22Rv1 (cell line): Measurements from ENCODE around the gene LRRC14B.

Source experiments
- H3K27ac ChIP-seq: fragments of 450-650 bp; 2 replicates; pipeline ENCODE4 v1.5.1; 2017
- ZFX ChIP-seq: fragments of 450-650 bp; IDR thresholded peaks from 2 replicates; pipeline ENCODE4 v1.6.1; 2017; ENCODE audit warnings: antibody characterized with exemption, borderline replicate concordance
- TF ChIP-seq, protein P1 (sequence below): fragments of 450-650 bp; IDR thresholded peaks from 2 replicates; pipeline ENCODE4 v1.5.1; 2017; ENCODE audit warnings: mild to moderate bottlenecking

Gene LRRC14B

GRCh38 chr5:178110-178509, 13.2 kb upstream of the LRRC14B start:
- H3K27ac ChIP-seq, result no peak overlapping the region

DNA sequence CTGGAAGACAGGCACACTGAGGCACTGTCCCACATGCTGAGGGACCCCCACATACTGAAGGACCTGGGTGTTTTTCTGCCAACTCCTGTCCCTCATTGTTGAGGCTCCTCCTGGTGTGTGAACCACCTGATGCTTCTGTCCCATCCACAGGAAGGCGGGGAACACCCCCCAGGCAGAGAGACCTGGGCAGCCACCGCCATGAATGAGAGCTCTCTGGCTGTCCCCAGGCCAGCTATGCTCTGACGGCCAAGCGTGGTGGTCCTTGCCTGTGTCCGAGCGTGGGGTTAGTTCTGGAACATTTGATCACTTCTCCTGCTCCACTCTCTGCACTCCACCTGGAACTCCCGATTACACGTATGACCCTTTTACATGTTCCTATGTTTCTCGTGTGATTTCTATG, 11.9 kb upstream of the LRRC14B start:
- TF ChIP-seq, protein P1, sequence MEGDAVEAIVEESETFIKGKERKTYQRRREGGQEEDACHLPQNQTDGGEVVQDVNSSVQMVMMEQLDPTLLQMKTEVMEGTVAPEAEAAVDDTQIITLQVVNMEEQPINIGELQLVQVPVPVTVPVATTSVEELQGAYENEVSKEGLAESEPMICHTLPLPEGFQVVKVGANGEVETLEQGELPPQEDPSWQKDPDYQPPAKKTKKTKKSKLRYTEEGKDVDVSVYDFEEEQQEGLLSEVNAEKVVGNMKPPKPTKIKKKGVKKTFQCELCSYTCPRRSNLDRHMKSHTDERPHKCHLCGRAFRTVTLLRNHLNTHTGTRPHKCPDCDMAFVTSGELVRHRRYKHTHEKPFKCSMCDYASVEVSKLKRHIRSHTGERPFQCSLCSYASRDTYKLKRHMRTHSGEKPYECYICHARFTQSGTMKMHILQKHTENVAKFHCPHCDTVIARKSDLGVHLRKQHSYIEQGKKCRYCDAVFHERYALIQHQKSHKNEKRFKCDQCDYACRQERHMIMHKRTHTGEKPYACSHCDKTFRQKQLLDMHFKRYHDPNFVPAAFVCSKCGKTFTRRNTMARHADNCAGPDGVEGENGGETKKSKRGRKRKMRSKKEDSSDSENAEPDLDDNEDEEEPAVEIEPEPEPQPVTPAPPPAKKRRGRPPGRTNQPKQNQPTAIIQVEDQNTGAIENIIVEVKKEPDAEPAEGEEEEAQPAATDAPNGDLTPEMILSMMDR, result no peak
- TF ChIP-seq ZFX, result no peak
- no peak overlapping the region for H3K27ac ChIP-seq

More at GRCh38 chr5:178110-178509, 13.2 kb upstream of the LRRC14B start:
- TF ChIP-seq ZFX, result no peak
- TF ChIP-seq, protein P1, result no peak

GRCh38 chr5:180286-180918, 10.9 kb upstream of the LRRC14B start:
- no peak for TF ChIP-seq ZFX
- TF ChIP-seq, protein P1, result no peak
- no peak overlapping the region for H3K27ac ChIP-seq

- TF ChIP-seq, protein P1, result no peak
- no peak for TF ChIP-seq ZFX
- H3K27ac ChIP-seq, result no peak overlapping the region
These were observed 10.1 kb upstream of the LRRC14B start for GRCh38 chr5:181160-181559.

DNA sequence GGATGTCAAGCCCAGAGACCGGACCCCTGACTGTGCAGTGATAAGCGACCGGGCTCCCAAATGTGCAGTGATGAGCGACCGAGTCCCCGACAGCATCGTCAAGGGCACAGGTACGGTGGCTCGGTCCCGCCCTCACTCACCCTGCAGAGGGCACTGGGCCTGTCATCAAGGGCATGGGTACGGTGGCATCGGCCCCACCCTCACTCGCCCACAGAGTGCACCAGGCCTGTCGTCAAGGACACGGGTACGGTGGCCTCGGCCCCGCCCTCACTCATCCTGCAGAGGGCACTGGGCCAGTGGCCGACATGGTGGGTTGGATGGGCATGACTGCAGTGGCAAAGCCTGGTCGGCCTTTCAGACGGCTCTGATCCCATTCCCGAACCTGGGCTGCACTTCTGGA, 9.7 kb upstream of the LRRC14B start:
- H3K27ac ChIP-seq, result no peak overlapping the region
- TF ChIP-seq, protein P1, result no peak
- TF ChIP-seq ZFX, result no peak

DNA sequence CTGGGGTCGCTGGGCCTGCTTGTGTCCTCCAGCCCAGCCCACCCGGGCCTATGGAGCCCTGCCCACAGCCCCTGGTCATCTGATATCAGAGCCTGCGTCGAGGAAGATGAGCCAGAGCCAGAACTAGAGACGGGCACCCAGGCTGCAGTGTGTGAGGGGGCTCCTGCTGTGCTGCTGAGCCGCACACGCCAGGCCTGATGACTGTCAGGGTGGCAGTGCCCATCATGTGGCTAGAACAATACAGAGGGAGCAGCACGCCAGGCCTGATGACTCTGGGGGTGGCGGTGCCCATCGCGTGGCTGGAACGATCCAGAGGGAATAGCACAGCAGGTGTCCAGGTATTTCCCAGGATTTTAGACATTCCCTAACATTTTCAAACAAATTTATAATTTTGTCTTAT, 9.2 kb upstream of the LRRC14B start:
- TF ChIP-seq, protein P1, result no peak
- no peak for TF ChIP-seq ZFX
- no peak overlapping the region for H3K27ac ChIP-seq

DNA sequence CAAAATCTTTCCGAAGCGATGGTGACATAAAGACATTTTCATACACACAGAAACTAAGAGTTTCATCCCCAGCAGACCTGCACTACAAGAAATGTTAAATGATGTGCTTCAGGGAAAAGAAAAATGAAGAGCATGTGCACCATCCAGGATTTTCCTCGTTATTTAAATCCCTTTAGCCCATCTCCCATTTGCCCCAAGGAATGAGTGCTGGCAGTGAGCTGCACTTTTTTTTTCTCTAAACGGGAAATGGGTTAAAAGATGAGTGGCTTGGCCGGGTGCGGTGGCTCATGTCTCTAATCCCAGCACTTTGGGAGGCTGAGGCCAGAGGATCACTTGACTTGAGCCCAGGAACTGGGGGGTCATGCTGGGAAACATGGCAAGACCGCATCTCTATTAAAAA, 6.8 kb upstream of the LRRC14B start:
- H3K27ac ChIP-seq, result no peak overlapping the region
- TF ChIP-seq ZFX, result no peak
- TF ChIP-seq, protein P1, result no peak
